ENCODE measurements around the gene FPR2. TPM values are rescaled to one million over a fixed set of nuclear protein-coding genes. Genes with fewer than 3 reads are reported as not detected.

The FPR2 gene
- total and polyA plus RNA-seq, 2 experiments from 2014 or later = not detected

DNA sequence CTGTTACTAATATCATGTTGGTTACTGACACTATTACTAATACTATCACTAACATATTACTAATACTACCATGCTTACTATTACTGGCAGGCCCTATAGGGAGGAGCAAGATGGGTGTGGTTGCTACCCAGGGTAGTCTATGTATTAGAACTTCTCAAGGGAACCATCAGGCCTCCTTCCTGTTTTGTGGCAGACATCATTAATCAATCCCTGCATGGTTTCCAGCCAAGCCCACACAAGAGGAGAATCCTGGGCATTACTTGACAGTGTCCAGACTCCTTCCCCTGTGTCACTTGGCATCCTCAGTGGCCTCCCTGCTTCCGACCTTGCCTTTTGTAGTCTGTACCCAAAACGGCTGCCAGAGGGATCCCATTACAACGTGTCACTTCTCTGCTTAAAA lies 46.1 kb upstream of the FPR2 start (continued):
- TF ChIP-seq EZH2 (IDR thresholded peaks at IDR 0.05; ENCODE audit: low read depth, unreplicated experiment) (no peak), NANOG (IDR thresholded peaks at IDR 0.05; ENCODE audit: borderline replicate concordance) (no peak), JUNB (IDR thresholded peaks at IDR 0.05; ENCODE audit: unreplicated experiment) (no peak)

DNA sequence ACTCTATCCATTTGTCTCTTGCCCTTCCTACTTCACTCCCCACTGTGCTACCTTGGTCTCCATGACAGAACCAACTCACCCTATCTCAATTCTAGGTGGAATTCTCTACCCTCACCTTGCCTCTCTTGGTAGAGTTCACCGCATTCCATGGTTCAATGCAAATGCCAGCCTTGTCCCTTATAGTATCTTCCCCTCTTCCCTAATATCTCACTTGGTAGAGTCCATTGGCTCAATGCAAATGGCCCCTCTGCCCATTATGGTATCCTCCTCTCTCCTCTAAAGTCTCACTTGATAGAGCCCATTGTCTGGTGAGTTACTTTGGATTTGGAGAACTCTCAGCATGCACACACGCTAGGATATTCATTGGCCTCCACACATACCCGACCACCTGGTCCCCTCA lies 45.1 kb upstream of the FPR2 start:
- Histone ChIP-seq H3K36me3 (ENCODE audit: insufficient read depth) (no peaks in the 10 kb centered on the region), H3F3A (replicated peaks; ENCODE audit: low read depth) (no peaks in the 10 kb centered on the region), H2AFZ (no peak overlapping the region), H3K4me2 (no peak overlapping the region), H3K4me1 (ENCODE audit: insufficient read depth) (no peaks in the 10 kb centered on the region; the same call in 1 of the 2 replicates), H3K9me2 (ENCODE audit: insufficient read depth) (no peaks in the 10 kb centered on the region), H3K79me2 (replicated peaks; ENCODE audit: insufficient read depth) (no peaks in the 10 kb centered on the region), H4K20me1 (replicated peaks; ENCODE audit: insufficient read depth) (no peaks in the 10 kb centered on the region), H3K27me3 (ENCODE audit: insufficient read depth) (peaks cover 43% of the 10 kb centered on the region), H3K4me3 (no peak overlapping the region), H3K27ac (ENCODE audit: low read depth) (no peak overlapping the region)
- ATAC-seq = no peak
- no peak for DNase-seq (ENCODE audit: low spot score)
- Mint-ChIP-seq H3K4me1 (peaks cover 4% of the 10 kb centered on the region; the same call in 1 of the 3 replicates), H3K27me3 (ENCODE audit: insufficient read depth, low read depth, poor library complexity) (peaks cover 37% of the 10 kb centered on the region), H3K36me3 (ENCODE audit: low read depth) (peaks cover 3% of the 10 kb centered on the region; the same call in 2 of the 3 replicates), H3K4me3 (no peak overlapping the region), H3K27ac (no peak overlapping the region), H3K9me3 (peaks cover 4% of the 10 kb centered on the region; the same call in 2 of the 3 replicates)
- TF ChIP-seq ZNF331 (CRISPR knock-in tag; IDR thresholded peaks at IDR 0.05; ENCODE audit: low read depth) (no peak), ZNF114 (CRISPR knock-in tag; IDR thresholded peaks at IDR 0.05) (no peak), STAT1 (IDR thresholded peaks at IDR 0.05; ENCODE audit: unreplicated experiment) (no peak), ZNF462 (CRISPR knock-in tag; IDR thresholded peaks at IDR 0.05) (no peak), NANOG (IDR thresholded peaks at IDR 0.05; ENCODE audit: borderline replicate concordance) (no peak), ETS1 (IDR thresholded peaks at IDR 0.05) (no peak), JUNB (IDR thresholded peaks at IDR 0.05; ENCODE audit: unreplicated experiment) (no peak), EZH2phosphoT487 (IDR thresholded peaks at IDR 0.05; ENCODE audit: unreplicated experiment) (no peak), CREB1 (CRISPR knock-in tag; IDR thresholded peaks at IDR 0.05; ENCODE audit: low read depth) (no peak), REST (IDR thresholded peaks at IDR 0.05; ENCODE audit: unreplicated experiment) (no peak), POLR2AphosphoS5 (IDR thresholded peaks at IDR 0.05; ENCODE audit: low read depth) (no peak), EZH2 (IDR thresholded peaks at IDR 0.05; ENCODE audit: low read depth, unreplicated experiment) (no peak)
- TF ChIP-seq, protein P1, sequence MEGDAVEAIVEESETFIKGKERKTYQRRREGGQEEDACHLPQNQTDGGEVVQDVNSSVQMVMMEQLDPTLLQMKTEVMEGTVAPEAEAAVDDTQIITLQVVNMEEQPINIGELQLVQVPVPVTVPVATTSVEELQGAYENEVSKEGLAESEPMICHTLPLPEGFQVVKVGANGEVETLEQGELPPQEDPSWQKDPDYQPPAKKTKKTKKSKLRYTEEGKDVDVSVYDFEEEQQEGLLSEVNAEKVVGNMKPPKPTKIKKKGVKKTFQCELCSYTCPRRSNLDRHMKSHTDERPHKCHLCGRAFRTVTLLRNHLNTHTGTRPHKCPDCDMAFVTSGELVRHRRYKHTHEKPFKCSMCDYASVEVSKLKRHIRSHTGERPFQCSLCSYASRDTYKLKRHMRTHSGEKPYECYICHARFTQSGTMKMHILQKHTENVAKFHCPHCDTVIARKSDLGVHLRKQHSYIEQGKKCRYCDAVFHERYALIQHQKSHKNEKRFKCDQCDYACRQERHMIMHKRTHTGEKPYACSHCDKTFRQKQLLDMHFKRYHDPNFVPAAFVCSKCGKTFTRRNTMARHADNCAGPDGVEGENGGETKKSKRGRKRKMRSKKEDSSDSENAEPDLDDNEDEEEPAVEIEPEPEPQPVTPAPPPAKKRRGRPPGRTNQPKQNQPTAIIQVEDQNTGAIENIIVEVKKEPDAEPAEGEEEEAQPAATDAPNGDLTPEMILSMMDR (conservative IDR thresholded peaks at IDR 0.05; ENCODE audit: low read depth in 2 of 2) = no peak
